Neural progenitor cell (in vitro differentiated cells): ENCODE data around the gene VRK2.

Source experiments
- CTCF ChIP-seq: fragments of 200-600 bp; sonication (generic); IDR thresholded peaks from 2 replicates; pipeline ENCODE4 v1.5.1; 2017; ENCODE audit warnings: antibody characterized with exemption, mild to moderate bottlenecking
- EZH2 ChIP-seq: fragments of 200-600 bp; sonication (generic); IDR thresholded peaks from 2 replicates; pipeline ENCODE4 v1.6.1; 2017; ENCODE audit warnings: antibody characterized with exemption, mild to moderate bottlenecking, moderate library complexity

GRCh38 chr2:58109481-58109880 lies 62.9 kb downstream of the VRK2 start:
- no peak for TF ChIP-seq CTCF
- no peak for TF ChIP-seq EZH2
